Measurements from ENCODE around the gene WDR73. TPM values are rescaled to one million over a fixed set of nuclear protein-coding genes. Genes with fewer than 3 reads are reported as not detected.
"Not testable (repeated sequence)": the region's sequence is repeated elsewhere in the genome, so short reads cannot be mapped to it uniquely, and the experiment has no call there.

WDR73 gene
- total RNA-seq, 2 donors from 2014 or later, result 15.3 to 24.3 TPM

DNA sequence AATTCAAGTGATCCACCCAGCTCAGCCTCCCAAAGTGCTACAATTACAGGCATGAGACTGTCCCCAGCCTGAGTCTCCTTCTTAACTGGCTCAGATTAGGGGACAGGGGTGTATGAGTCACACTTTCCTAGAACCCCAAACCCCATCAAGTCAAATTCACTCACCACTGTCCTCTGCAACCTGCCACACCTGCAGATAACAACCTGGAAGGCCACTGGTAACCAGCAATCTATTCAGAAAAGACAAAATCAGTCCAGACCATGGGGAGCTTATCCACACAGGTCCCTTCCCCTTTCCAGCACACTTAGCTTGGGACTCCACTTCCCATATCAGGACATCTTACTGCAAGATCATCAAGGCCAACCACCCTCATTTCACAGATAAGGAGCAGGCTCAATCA, 6.4 kb downstream of the WDR73 start:
- intact Hi-C loops (cut with DNase I), result loop anchor here (10.0 kb wide), 1 partner anchor 53 kb away; no protein-coding TSS in a partner anchor
- H3K27ac ChIP-seq, result no peak overlapping the region
- no peak overlapping the region for H3K4me3 ChIP-seq
- H3K27me3 ChIP-seq, result no peaks in the 10 kb centered on the region
- H3K36me3 ChIP-seq, result peaks cover 10% of the 10 kb centered on the region
- TF ChIP-seq, protein P1, sequence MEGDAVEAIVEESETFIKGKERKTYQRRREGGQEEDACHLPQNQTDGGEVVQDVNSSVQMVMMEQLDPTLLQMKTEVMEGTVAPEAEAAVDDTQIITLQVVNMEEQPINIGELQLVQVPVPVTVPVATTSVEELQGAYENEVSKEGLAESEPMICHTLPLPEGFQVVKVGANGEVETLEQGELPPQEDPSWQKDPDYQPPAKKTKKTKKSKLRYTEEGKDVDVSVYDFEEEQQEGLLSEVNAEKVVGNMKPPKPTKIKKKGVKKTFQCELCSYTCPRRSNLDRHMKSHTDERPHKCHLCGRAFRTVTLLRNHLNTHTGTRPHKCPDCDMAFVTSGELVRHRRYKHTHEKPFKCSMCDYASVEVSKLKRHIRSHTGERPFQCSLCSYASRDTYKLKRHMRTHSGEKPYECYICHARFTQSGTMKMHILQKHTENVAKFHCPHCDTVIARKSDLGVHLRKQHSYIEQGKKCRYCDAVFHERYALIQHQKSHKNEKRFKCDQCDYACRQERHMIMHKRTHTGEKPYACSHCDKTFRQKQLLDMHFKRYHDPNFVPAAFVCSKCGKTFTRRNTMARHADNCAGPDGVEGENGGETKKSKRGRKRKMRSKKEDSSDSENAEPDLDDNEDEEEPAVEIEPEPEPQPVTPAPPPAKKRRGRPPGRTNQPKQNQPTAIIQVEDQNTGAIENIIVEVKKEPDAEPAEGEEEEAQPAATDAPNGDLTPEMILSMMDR (IDR thresholded peaks at IDR 0.05), result no peak
- H3K4me1 ChIP-seq, result no peaks in the 10 kb centered on the region
- no peak for DNase-seq
- no peak overlapping the region for H3K9ac ChIP-seq (ENCODE audit: low read depth in 2 of 2, low read length in 2 of 2)
- H3K9me3 ChIP-seq, result no peaks in the 10 kb centered on the region

DNA sequence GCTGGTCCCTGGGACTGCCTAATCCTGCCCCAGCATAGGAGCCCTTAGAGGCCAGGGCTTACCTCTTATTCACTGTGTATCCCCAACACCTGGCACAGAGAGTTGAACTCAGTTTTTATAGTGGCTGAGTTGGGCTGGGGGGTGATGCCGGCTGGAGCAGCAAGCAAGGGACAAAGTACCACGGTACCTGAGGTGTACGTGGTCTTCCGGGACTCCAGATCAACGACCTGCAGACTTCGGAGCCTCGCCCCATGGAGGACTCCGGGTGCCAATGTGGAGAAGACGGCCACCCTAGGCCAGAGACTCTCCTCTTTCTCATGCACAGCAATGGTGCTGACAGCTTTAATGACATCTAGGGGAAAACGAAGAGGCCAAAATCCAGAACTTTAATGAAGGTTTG, 8.1 kb downstream of the WDR73 start:
- TF ChIP-seq, protein P1 (IDR thresholded peaks at IDR 0.05), result no peak
- Histone ChIP-seq H3K4me1 (no peaks in the 10 kb centered on the region), H3K9me3 (no peaks in the 10 kb centered on the region), H3K27ac (no peak overlapping the region), H3K36me3 (peaks cover 18% of the 10 kb centered on the region), H3K27me3 (no peaks in the 10 kb centered on the region), H3K9ac (ENCODE audit: low read depth in 2 of 2, low read length in 2 of 2) (no peak overlapping the region), H3K4me3 (no peak overlapping the region)
- intact Hi-C loops (cut with DNase I), result loop anchor here (10.0 kb wide), 1 partner anchor 51 kb away; no protein-coding TSS in a partner anchor
- DNase-seq, result no peak

DNA sequence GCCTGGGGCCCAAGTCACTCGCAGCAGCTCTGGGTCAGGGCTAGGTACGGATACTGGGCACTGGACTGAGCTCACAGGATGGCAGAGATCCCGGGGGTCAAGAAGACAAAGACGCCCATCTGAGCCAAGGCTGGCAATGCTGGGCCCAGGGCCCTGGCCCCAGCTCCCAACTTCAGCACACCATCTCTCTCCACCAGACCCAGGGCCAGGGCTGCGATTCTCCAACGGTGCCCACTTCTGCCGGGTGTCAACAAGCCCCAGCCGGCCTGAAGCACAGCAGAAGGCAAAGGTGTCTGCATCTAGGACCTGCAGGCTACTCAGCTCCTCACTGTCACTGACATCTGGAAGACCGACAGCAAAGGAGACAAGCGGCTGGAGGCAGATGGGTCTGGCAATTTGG, 8.6 kb downstream of the WDR73 start:
- H3K27ac ChIP-seq, result no peak overlapping the region
- no peaks in the 10 kb centered on the region for H3K4me1 ChIP-seq
- H3K27me3 ChIP-seq, result no peaks in the 10 kb centered on the region
- intact Hi-C loops (cut with DNase I), result loop anchor here (10.0 kb wide), 1 partner anchor 51 kb away; no protein-coding TSS in a partner anchor
- DNase-seq, result no peak
- TF ChIP-seq, protein P1 (IDR thresholded peaks at IDR 0.05), result no peak
- no peaks in the 10 kb centered on the region for H3K9me3 ChIP-seq
- peaks cover 18% of the 10 kb centered on the region for H3K36me3 ChIP-seq
- H3K4me3 ChIP-seq, result no peak overlapping the region
- H3K9ac ChIP-seq (ENCODE audit: low read depth in 2 of 2, low read length in 2 of 2), result no peak overlapping the region

DNA sequence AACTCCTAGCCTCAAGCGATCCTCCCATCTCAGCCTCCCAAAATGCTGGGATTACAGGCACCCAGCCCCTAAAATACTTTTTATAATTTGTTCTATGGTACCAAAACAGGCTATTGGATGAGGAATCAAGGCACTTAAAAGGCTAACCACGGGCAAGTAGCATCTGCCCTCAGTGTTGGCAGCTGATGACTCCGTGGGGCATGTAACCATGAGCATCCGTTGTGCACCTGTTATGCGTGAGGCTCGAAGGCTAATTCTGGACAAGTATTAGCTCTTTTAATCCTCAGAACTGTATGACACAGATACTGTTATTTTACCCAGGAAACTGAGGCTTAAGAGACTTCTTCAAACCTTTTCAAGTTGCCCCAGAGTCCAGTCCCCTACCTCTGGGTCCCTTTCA, 10.2 kb downstream of the WDR73 start:
- DNase-seq, result no peak
- Histone ChIP-seq H3K27me3 (no peaks in the 10 kb centered on the region), H3K9ac (ENCODE audit: low read depth in 2 of 2, low read length in 2 of 2) (no peak overlapping the region), H3K27ac (no peak overlapping the region), H3K4me3 (no peak overlapping the region), H3K9me3 (no peaks in the 10 kb centered on the region), H3K36me3 (peaks cover 27% of the 10 kb centered on the region), H3K4me1 (no peaks in the 10 kb centered on the region)
- intact Hi-C loops (cut with DNase I), result loop anchor here (10.0 kb wide), 1 partner anchor 49 kb away; no protein-coding TSS in a partner anchor
- TF ChIP-seq, protein P1 (IDR thresholded peaks at IDR 0.05), result no peak

DNA sequence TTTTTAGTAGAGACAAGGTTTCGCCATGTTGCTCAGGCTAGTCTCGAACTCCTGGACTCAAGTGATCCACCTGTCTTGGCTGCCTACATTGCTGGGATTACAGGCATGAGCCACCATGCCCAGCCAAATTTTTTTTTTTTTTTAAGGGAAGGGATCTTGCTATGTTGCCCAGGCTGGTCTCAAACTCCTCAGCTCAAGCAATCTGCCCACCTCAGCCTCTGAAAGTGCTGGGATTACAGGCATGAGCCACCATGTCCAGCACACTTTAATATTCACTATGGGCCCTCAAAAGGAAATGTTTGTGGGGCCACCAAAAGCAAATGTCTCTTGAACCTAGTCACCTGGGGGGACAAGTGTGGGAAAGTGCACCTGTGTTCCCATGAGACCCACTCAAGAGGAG, 11.4 kb downstream of the WDR73 start:
- H3K36me3 ChIP-seq, result peaks cover 21% of the 10 kb centered on the region
- intact Hi-C loops (cut with DNase I), result loop anchor here (10.0 kb wide), 1 partner anchor 48 kb away; no protein-coding TSS in a partner anchor
- not testable (repeated sequence) for H3K27me3 ChIP-seq; H3K4me1 ChIP-seq; H3K9ac ChIP-seq (ENCODE audit: low read depth in 2 of 2, low read length in 2 of 2); DNase-seq; H3K9me3 ChIP-seq; H3K4me3 ChIP-seq; H3K27ac ChIP-seq

DNA sequence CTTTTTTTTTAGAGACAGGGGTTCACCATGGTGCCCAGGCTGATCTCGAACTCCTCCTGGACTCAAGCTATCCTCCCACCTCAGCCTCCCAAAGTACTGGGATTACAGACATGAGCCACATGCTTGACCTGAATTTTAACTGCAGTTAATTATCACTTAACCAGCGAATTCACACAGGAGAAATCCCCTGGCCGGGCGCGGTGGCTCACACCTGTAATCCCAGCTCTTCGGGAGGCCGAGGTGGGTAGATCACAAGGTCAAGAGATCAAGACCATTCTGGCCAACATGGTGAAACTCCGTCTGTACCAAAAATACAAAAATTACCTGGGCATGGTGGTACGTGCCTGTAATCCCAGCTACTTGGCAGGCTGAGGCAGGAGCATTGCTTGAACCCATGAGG, 12.2 kb downstream of the WDR73 start:
- not testable (repeated sequence) for H3K27me3 ChIP-seq; H3K27ac ChIP-seq; DNase-seq; H3K4me3 ChIP-seq; H3K9ac ChIP-seq (ENCODE audit: low read depth in 2 of 2, low read length in 2 of 2); H3K4me1 ChIP-seq; H3K9me3 ChIP-seq
- intact Hi-C loops (cut with DNase I), result loop anchor here (10.0 kb wide), 1 partner anchor 47 kb away; no protein-coding TSS in a partner anchor
- peaks cover 21% of the 10 kb centered on the region for H3K36me3 ChIP-seq

Data from colonic mucosa (tissue), 4 donors.